GM21737 (cell line): ENCODE data around the gene KRTAP19-3.
"Not testable (repeated sequence)": the region's sequence is repeated elsewhere in the genome, so short reads cannot be mapped to it uniquely, and the experiment has no call there.

Experiments
- ATAC-seq: cut with Tn5 transposase; IDR thresholded peaks from one replicate; pipeline ENCODE4 v1.9.1; 2021; ENCODE audit warnings: mild to moderate bottlenecking, moderate library complexity; ENCODE audit not compliant: unreplicated experiment

KRTAP19-3 gene

GRCh38 chr21:30491963-30492428 lies at the start of gene KRTAP19-3:
Gene KRTAP19-3, minus strand, starts transcription at chr21:30492013. Its CDS starts 56 bp downstream, at chr21:30491957.
- ATAC-seq, result no peak

DNA sequence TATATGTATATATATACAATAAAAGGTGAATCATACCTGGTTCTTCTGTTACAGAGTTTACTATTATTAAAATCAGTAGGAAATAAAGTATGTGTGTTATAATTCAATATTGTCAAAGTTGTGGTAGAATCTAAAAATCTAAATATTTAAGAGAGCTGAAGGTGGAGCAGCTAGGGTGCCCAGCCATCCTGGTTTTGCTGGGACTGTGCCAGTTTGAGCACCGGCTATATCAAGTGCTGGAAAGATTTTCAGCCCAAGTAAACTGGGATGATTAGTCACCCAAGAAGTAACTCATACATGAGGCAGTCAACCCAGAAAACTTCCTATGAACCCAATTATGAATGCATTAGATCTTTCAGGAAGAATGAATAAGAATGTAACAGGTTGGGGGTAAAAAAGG lies 27.1 kb upstream of the KRTAP19-3 start:
- ATAC-seq, result no peak

- ATAC-seq, result no peak
These were observed 23.9 kb upstream of the KRTAP19-3 start for GRCh38 chr21:30515681-30516080.

GRCh38 chr21:30505621-30506205 lies 13.9 kb upstream of the KRTAP19-3 start:
- ATAC-seq, result not testable (repeated sequence)

GRCh38 chr21:30502041-30502440 lies 10.2 kb upstream of the KRTAP19-3 start, which contains the start of gene KRTAP19-5:
Gene KRTAP19-5, minus strand, starts transcription at chr21:30502141. Its CDS starts 51 bp downstream, at chr21:30502090.
- no peak for ATAC-seq

DNA sequence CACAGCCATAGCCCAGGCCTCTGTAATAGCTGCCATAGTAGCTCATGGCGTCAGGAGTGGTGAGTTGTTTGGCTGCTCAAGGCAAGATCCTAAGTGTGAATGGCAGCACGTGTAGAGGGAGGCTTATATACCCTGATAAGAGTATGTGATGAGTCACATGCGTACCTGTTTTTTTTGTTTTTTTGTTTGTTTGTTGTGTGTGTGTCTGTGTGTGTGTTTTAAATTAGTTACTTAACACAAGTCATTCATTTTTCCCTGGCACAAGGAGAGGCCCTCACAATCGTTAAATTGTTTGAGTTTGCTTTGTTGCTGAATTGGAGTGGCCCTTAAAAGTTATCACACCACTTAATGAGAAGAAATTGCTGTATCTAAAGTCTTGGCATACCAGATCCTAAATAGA lies 5.3 kb upstream of the KRTAP19-3 start, which contains the start of gene KRTAP19-4:
Gene KRTAP19-4, minus strand, starts transcription at position 101 of the 400 bp plus-strand sequence. Its CDS starts 55 bp downstream, at position 46.
- ATAC-seq, result no peak

GRCh38 chr21:30487336-30487735 lies 4.5 kb downstream of the KRTAP19-3 start, which contains the start of gene KRTAP19-2:
Gene KRTAP19-2, minus strand, starts transcription at chr21:30487436. Its CDS starts 88 bp downstream, at chr21:30487348.
- no peak for ATAC-seq

DNA sequence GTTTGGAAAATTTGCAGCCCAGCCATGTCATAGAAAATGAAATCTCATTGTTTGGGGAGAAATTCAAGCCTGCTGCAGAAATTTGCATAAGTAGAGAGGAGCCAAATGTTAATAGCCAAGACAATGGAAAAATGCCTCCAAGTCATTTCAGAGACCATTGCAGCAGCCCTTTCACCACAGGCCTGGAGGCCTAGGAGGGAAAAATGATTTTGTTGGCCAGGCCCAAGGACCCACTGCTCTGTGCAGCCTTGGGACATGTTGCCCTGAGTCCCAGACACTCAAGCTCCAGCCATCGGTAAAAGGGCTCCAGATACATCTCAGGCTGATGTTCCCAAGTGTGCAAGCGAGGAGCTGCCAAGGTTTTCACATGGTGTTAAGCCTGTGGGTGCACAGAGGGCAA lies 5.6 kb downstream of the KRTAP19-3 start:
- ATAC-seq, result no peak

DNA sequence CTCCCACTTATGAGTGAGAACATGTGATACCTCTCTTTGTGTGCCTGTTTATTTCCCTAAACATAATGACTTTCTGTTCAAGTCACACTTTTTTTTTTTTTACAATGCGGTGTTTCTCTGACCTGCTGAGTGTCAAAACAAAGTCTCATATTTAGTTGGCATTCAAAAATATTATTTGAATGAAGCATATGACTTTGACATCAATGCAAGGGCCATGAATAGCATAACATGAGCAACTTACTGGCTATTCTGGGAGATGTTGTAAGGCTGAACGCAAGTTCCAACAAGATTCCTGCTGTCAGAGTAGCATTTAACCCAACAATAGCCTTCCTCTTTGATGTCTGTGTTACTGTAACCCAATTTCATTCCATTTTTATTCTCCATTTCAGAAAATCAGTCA lies 9.7 kb downstream of the KRTAP19-3 start:
- no peak for ATAC-seq

DNA sequence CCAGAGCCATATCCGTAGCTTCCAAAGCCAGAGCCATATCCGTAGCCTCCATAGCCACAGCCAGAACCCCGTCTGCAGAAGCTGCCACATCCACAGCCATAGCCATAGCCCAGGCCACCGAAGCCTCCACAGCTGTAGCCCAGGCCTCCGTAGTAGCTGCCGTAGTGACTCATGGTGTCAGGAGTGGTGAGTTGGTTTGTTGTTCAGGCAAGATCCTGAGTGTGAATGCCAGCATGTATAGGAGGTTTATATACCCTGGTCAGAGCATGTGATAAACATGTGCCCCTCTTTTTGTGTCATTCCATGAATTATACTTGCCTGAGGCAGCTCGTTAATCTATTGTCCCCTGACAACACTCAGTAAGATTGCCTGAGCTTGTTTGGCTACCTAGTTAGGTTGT lies 11.7 kb downstream of the KRTAP19-3 start, which contains the start of gene KRTAP19-1:
Gene KRTAP19-1, minus strand, starts transcription at position 223 of the 400 bp plus-strand sequence. Its CDS starts 50 bp downstream, at position 173.
- ATAC-seq, result no peak

DNA sequence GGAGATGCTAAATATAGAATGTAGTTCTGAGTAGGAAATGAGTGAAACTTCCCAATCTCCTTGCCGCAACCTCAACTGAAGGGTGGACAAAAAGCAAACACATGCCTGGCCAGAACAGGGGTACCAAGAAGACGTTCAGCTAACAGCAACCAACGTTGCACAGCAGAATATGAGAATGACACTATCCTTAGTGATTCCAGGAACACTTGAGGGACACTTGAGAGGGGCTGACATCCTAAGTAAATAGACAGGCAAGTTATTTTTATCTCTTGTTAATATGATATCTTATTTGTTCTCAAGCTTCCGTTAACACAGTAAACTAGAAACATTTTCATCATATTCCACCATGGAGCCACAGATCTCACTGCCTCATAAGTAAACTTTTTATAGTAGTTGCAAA lies 12.6 kb downstream of the KRTAP19-3 start:
- no peak for ATAC-seq

GRCh38 chr21:30478004-30478403 lies 13.8 kb downstream of the KRTAP19-3 start:
- no peak for ATAC-seq

DNA sequence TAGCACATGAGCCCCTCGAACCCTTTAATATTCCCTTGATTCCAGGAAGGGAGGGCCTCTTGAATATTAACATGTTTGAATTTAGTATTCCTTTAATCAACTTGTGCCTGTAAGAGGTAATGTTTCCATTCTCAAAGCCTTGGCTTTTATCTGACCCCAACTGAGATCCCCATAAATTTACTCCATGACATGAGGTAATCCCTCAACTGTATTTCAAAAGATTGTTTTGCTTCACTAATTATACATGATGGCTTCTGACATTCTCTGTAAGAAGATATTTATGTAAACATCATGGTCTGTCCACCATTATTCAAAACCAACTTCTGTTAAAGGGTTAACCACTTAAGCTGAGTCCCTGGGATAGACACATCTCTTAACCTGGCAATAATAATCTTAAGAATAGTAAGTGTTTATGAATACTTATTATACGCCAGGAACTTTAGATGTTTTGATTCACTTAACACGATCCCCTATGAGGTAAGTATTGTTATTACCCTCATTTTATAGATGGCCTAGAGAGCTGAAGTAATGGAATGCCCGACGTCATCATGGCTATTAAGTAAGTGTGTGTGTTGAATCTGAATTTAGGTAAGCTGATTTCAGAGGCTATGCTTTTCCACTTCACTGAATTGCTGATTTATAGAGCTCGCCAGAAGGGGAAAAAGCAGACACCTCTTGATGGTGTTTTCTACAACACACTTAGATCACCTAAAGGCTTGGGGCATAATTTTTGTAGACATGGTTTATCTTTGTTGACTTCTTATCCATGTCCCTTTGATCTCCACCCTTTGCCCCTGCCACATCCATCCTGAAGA lies 22.7 kb downstream of the KRTAP19-3 start:
- ATAC-seq, result no peak

DNA sequence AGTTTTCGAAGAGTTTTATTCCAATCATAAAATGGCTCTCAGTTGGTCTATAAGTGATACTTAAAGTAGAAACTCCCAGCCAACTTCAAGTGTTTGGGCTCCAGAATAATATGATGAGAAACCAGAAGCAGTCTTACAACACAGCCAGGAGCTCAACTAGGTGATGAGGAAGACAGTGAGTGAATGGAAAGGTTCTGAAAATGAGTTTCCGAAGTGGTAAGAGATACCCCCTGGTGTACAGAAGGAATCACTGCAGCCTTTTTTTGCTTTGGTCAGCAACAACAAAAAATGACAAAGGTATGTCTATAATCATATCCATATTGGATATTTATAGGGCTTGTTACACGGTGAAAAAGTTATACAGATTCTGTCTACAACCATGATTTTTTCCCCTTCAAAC lies 28.1 kb downstream of the KRTAP19-3 start:
- ATAC-seq, result no peak

GRCh38 chr21:30448514-30448913 lies 43.3 kb downstream of the KRTAP19-3 start:
- no peak for ATAC-seq

DNA sequence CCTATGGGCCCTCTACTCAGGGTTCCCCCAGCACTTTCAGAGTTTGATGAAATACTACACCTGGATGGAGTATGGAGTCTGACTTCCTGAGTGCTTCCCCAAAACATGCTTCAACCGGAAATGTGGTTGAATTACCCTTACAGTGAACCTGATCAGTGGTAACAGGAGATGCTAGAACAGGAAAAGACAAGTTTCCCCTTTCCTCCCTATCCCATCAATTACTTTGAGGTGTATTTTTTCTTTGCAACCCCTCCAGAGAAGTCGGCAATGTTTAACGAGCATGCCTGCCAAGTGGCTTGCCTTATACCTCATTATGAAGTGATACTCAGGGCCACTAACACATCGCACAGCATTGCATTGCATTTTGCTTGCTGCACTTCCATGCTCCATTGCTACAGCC lies 44.8 kb downstream of the KRTAP19-3 start:
- no peak for ATAC-seq

- no peak for ATAC-seq
These were observed 47.6 kb downstream of the KRTAP19-3 start for GRCh38 chr21:30444204-30444603.

- no peak for ATAC-seq
These were observed 48.6 kb downstream of the KRTAP19-3 start for GRCh38 chr21:30443226-30443625.
